Hepatocyte (in vitro differentiated cells): Measurements from ENCODE around the gene DPT.

Experiments used
- CTCF ChIP-seq: fragments of 200-600 bp; sonication (generic); IDR thresholded peaks from 2 replicates; pipeline ENCODE4 v1.5.1; 2016; ENCODE audit warnings: antibody characterized with exemption, mild to moderate bottlenecking; ENCODE audit not compliant: poor library complexity
- EZH2 ChIP-seq: fragments of 200-600 bp; sonication (generic); IDR thresholded peaks from 2 replicates; pipeline ENCODE4 v1.6.1; 2016; ENCODE audit warnings: antibody characterized with exemption, mild to moderate bottlenecking, borderline replicate concordance
- EZH2phosphoT487 ChIP-seq: fragments of 200-600 bp; sonication (generic); IDR thresholded peaks from one replicate; pipeline ENCODE4 v1.6.1; 2018; ENCODE audit warnings: antibody characterized with exemption, mild to moderate bottlenecking, low read depth, moderate library complexity; ENCODE audit not compliant: unreplicated experiment, severe bottlenecking

GRCh38 chr1:168672278-168672677 is 56.7 kb downstream of the DPT start:
- no peak for TF ChIP-seq CTCF
- no peak for TF ChIP-seq EZH2phosphoT487
- TF ChIP-seq EZH2: no peak
